ENCODE measurements around the gene PRKCH. TPM values are rescaled to one million over a fixed set of nuclear protein-coding genes. Genes with fewer than 3 reads are reported as not detected.

Gene PRKCH
- total and polyA plus RNA-seq, 2 donors (not counting 3 experiments of a cell fraction or from before 2014, with no cell fraction given) = 97.7 to 103 TPM

DNA sequence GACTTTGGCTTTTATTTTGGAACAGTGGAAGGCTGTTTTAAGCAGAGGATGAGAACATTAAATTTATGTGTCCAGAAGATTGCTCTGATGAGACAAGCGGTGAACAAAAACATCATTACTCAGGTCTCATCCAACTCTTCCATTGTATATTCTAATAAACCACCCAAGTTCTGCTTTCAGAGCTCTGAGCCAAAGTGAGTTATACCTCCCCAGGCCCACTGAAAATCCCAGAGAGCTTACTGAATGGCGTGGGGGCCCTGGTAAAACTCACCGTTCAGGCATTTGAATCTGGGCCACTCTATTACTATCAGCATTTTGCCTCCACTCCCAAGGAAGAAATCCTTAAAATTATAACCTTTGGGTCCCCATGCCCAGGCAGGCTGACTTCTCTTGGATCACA lies 251.9 kb downstream of the PRKCH start:
- ChIA-PET CTCF (interaction anchor here (1.3 to 1.4 kb wide), 2 partner anchors 9 to 12 kb away, joined by 3 to 4 read pairs; no protein-coding TSS in a partner anchor), POLR2A (no interaction called here)
- intact Hi-C loops (cut with micrococcal nuclease) = no loop called here
- H3K9me1 ChIP-seq (replicated peaks; ENCODE audit: control insufficient read depth, extremely low read depth, insufficient read depth, low read length) = no peaks in the 10 kb centered on the region
- no peak overlapping the region for H3K9ac ChIP-seq (replicated peaks; ENCODE audit: extremely low read depth, insufficient read depth, low read length)
- H3K4me1 ChIP-seq (ENCODE audit: control insufficient read depth, extremely low read depth, insufficient read depth, low read length) = peaks cover 21% of the 10 kb centered on the region
- no peaks in the 10 kb centered on the region for H4K20me1 ChIP-seq (replicated peaks; ENCODE audit: control insufficient read depth, extremely low read depth, insufficient read depth, low read length)
- no peak for FAIRE-seq
- H3K4me3 ChIP-seq (replicated peaks in 1 of 3; ENCODE audit: insufficient read depth in 1 of 3, low read depth in 1 of 3, low read length in 3 of 3) = no peak overlapping the region
- no peaks in the 10 kb centered on the region for H3K79me2 ChIP-seq (ENCODE audit: control insufficient read depth, insufficient read depth, low read length)
- no TSS peak for BruUV-seq (replicated peaks)
- H3K27ac ChIP-seq (ENCODE audit: insufficient read depth, low read depth, low read length) = no peak overlapping the region
- dilution Hi-C loops (cut with MboI; ENCODE audit: extremely low pct_ligation_motif_present, low sequenced_read_pairs) = no loop called here
- TF ChIP-seq JUN (IDR thresholded peaks at IDR 0.05; ENCODE audit: borderline replicate concordance, insufficient read depth, insufficient read length, low read depth) = no peak
- no peaks in the 10 kb centered on the region for H3K36me3 ChIP-seq (ENCODE audit: control insufficient read depth in 2 of 2, extremely low read depth in 1 of 2, insufficient read depth in 2 of 2, low read length in 2 of 2)
- no peak overlapping the region for H3K4me2 ChIP-seq (ENCODE audit: insufficient read depth, low read length)
- no peak overlapping the region for H2AFZ ChIP-seq (ENCODE audit: low read depth, low read length)
- DNase-seq (ENCODE audit: low read depth, low spot score) = no peak
- no peaks in the 10 kb centered on the region for H3K9me3 ChIP-seq (replicated peaks; ENCODE audit: control insufficient read depth, insufficient read depth, low read length)
- H3K27me3 ChIP-seq (ENCODE audit: control insufficient read depth in 2 of 2, insufficient read depth in 2 of 2, low read length in 2 of 2) = no peaks in the 10 kb centered on the region

DNA sequence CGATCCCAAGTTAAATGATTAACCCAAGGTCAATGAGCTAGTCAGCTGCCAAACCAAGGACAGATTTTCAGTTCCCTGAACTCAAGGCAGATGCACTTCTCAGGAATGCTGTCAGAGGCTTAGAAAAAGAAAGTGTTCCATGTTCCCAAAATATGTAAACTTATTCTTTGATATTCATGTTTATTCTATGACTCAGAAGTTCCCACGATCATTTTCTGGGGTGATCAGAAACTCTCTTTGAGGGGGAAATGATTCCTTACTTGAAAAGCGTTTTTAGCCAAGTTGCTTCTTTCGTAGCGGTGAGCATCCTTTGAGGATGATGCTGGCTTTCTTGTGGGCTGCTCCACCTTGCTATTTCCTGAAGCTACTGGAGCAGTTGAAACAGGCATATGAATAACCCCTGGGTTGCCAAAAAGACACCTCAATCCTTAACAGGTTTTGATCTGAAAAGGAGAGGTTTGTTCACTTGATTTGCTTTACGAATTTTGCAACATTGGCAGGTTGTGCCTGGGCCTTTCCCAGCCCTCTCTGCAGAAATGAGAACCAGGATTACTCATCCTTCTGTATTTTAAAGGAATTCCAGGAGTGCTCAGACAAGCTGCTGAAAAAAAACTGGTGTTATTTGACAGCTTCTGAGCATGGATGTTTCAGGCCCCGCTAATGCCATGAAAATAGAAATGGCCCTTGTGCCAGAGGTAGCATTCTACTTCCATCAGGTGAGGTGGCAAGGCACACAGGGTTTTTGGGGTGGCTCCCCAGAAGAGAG lies 252.6 kb downstream of the PRKCH start:
- peaks cover 21% of the 10 kb centered on the region for H3K4me1 ChIP-seq (ENCODE audit: control insufficient read depth, extremely low read depth, insufficient read depth, low read length)
- no peak overlapping the region for H3K4me2 ChIP-seq (ENCODE audit: insufficient read depth, low read length)
- BruUV-seq (replicated peaks) = no TSS peak
- no peaks in the 10 kb centered on the region for H3K9me1 ChIP-seq (replicated peaks; ENCODE audit: control insufficient read depth, extremely low read depth, insufficient read depth, low read length)
- no peak overlapping the region for H3K27ac ChIP-seq (ENCODE audit: insufficient read depth, low read depth, low read length)
- H3K27me3 ChIP-seq (ENCODE audit: control insufficient read depth in 2 of 2, insufficient read depth in 2 of 2, low read length in 2 of 2) = no peaks in the 10 kb centered on the region
- H3K9ac ChIP-seq (replicated peaks; ENCODE audit: extremely low read depth, insufficient read depth, low read length) = no peak overlapping the region
- no peaks in the 10 kb centered on the region for H3K9me3 ChIP-seq (replicated peaks; ENCODE audit: control insufficient read depth, insufficient read depth, low read length)
- TF ChIP-seq GATA2 (IDR thresholded peaks at IDR 0.05; ENCODE audit: insufficient read depth, insufficient read length, low read depth, low read length) (no peak), MYC (IDR thresholded peaks at IDR 0.05; ENCODE audit: low read depth, low read length) (no peak), POLR2A (IDR thresholded peaks at IDR 0.05; ENCODE audit: low read depth, low read length) (no peak), POLR2AphosphoS5 (IDR thresholded peaks at IDR 0.05; ENCODE audit: insufficient read depth, low read depth, low read length) (no peak), MAX (IDR thresholded peaks at IDR 0.05; ENCODE audit: insufficient read depth, insufficient read length) (no peak), JUN (IDR thresholded peaks at IDR 0.05; ENCODE audit: borderline replicate concordance, insufficient read depth, insufficient read length, low read depth) (no peak)
- no peak overlapping the region for H3K4me3 ChIP-seq (replicated peaks in 1 of 3; ENCODE audit: insufficient read depth in 1 of 3, low read depth in 1 of 3, low read length in 3 of 3)
- H3K79me2 ChIP-seq (ENCODE audit: control insufficient read depth, insufficient read depth, low read length) = no peaks in the 10 kb centered on the region
- H3K36me3 ChIP-seq (ENCODE audit: control insufficient read depth in 2 of 2, extremely low read depth in 1 of 2, insufficient read depth in 2 of 2, low read length in 2 of 2) = no peaks in the 10 kb centered on the region
- FAIRE-seq (peak; percentile 54), DNase-seq (ENCODE audit: low read depth, low spot score) (no peak)
- ChIA-PET POLR2A (no interaction called here), CTCF (interaction anchor here (1.1 to 1.4 kb wide), 3 partner anchors 9 to 161 kb away, joined by 3 to 4 read pairs (median 3); no protein-coding TSS in a partner anchor)
- intact Hi-C loops (cut with micrococcal nuclease) = no loop called here
- dilution Hi-C loops (cut with MboI; ENCODE audit: extremely low pct_ligation_motif_present, low sequenced_read_pairs) = no loop called here
- H2AFZ ChIP-seq (ENCODE audit: low read depth, low read length) = no peak overlapping the region
- no peaks in the 10 kb centered on the region for H4K20me1 ChIP-seq (replicated peaks; ENCODE audit: control insufficient read depth, extremely low read depth, insufficient read depth, low read length)
